GM18520 (cell line): ENCODE measurements around the gene ENAM.

Experiments used
- ATAC-seq: cut with Tn5 transposase; IDR thresholded peaks from one replicate; pipeline ENCODE4 v1.9.1; 2021; ENCODE audit not compliant: unreplicated experiment

The ENAM gene, protein sequence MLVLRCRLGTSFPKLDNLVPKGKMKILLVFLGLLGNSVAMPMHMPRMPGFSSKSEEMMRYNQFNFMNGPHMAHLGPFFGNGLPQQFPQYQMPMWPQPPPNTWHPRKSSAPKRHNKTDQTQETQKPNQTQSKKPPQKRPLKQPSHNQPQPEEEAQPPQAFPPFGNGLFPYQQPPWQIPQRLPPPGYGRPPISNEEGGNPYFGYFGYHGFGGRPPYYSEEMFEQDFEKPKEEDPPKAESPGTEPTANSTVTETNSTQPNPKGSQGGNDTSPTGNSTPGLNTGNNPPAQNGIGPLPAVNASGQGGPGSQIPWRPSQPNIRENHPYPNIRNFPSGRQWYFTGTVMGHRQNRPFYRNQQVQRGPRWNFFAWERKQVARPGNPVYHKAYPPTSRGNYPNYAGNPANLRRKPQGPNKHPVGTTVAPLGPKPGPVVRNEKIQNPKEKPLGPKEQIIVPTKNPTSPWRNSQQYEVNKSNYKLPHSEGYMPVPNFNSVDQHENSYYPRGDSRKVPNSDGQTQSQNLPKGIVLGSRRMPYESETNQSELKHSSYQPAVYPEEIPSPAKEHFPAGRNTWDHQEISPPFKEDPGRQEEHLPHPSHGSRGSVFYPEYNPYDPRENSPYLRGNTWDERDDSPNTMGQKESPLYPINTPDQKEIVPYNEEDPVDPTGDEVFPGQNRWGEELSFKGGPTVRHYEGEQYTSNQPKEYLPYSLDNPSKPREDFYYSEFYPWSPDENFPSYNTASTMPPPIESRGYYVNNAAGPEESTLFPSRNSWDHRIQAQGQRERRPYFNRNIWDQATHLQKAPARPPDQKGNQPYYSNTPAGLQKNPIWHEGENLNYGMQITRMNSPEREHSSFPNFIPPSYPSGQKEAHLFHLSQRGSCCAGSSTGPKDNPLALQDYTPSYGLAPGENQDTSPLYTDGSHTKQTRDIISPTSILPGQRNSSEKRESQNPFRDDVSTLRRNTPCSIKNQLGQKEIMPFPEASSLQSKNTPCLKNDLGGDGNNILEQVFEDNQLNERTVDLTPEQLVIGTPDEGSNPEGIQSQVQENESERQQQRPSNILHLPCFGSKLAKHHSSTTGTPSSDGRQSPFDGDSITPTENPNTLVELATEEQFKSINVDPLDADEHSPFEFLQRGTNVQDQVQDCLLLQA

GRCh38 chr4:70628444-70628843, at the start of gene ENAM:
Gene ENAM (plus strand): TSS chr4:70628744. CDS start chr4:70629501, 757 bp downstream.
- no peak for ATAC-seq

- ATAC-seq: no peak
Observed at GRCh38 chr4:70581980-70582379, 46.6 kb upstream of the ENAM start.

GRCh38 chr4:70583952-70584834, 44.4 kb upstream of the ENAM start:
- ATAC-seq: no peak

GRCh38 chr4:70586841-70587240, 41.7 kb upstream of the ENAM start:
- ATAC-seq: no peak

GRCh38 chr4:70589785-70590184, 38.8 kb upstream of the ENAM start:
- ATAC-seq: peak; percentile 95

- no peak for ATAC-seq
Observed at GRCh38 chr4:70591955-70592582, 36.5 kb upstream of the ENAM start, which contains the start of gene AMBN. Gene AMBN (plus strand): TSS chr4:70592256. CDS start chr4:70592359, 103 bp downstream.

GRCh38 chr4:70594196-70594595, 34.3 kb upstream of the ENAM start:
- ATAC-seq: no peak

GRCh38 chr4:70600305-70600704, 28.2 kb upstream of the ENAM start:
- no peak for ATAC-seq

- ATAC-seq: no peak
Observed at GRCh38 chr4:70600977-70601376, 27.6 kb upstream of the ENAM start.

- ATAC-seq: peak; percentile 95
Observed at GRCh38 chr4:70601422-70602039, 27.0 kb upstream of the ENAM start.

DNA sequence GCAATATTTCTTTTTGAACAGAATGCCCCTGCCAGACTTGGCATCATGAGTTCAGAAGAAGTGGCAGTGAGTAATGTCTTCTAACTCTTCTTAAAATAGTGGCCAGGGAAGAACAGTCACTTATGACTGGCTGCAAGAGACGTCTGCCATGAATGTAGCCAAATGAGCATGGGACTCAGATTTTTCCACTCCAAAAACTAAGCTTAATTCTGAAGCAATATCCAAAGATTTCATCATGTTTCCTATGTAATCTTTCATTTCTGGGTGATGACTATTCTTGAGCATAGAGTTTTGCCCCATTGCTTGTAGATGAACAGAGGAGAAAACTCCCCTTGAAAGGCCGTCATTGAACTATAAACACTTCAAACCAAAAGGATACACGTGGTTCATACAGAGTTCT, 24.7 kb upstream of the ENAM start:
- ATAC-seq: no peak

DNA sequence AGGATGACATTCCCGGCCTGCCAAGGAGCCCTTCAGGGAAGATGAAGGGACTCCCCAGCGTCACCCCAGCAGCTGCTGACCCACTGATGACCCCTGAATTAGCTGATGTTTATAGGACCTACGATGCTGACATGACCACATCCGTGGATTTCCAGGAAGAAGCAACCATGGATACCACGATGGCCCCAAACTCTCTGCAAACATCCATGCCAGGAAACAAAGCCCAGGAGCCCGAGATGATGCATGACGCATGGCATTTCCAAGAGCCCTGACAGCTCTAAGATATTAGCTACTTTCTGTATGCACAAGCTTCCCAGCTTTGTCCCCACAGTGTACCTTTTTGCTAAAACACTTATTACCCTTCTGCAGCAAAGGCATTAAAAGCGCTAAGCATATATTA, 22.1 kb upstream of the ENAM start:
- ATAC-seq: no peak

DNA sequence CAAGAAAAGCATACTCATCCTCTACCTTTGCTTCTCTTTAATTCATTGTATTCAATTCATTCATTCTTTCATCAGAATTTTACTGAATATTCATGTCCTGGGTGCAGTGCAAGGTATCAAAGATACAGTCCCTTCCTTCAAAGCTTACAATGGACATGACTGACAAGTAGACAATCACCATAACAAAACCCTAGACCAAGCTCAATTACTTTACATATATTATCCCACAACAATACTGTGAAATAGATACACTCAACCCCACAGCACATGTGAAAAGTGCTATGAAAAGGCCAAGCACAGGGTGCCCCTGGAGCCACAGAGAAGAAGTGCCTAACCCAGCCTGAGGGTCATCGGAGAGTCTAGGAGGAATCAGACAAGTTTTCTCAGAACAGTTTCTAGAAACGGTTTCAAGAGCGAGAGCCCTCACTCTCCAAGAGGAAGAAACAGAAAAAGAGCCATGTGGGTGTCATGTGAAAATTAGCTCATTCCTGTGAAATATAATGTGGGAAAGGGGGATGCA, 21.1 kb upstream of the ENAM start:
- ATAC-seq: no peak

DNA sequence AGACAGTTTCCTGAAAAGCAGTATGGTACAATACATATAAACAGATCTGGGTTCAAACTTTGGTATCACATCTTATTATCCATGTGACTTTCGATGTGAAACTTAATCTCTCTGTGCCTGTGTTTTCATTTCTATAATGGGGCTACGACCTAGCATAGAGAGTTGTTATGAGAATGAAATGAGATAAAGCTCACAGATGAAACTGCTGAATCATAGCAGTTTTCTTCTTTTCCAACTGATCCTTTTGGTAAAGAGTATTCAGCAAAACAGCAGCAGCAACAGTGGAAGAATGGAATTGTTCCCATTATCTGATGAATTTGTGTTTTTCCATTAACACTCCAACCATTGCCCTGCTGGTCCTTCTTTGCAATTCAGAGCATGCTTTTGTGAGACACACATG, 20.2 kb upstream of the ENAM start:
- ATAC-seq: no peak

DNA sequence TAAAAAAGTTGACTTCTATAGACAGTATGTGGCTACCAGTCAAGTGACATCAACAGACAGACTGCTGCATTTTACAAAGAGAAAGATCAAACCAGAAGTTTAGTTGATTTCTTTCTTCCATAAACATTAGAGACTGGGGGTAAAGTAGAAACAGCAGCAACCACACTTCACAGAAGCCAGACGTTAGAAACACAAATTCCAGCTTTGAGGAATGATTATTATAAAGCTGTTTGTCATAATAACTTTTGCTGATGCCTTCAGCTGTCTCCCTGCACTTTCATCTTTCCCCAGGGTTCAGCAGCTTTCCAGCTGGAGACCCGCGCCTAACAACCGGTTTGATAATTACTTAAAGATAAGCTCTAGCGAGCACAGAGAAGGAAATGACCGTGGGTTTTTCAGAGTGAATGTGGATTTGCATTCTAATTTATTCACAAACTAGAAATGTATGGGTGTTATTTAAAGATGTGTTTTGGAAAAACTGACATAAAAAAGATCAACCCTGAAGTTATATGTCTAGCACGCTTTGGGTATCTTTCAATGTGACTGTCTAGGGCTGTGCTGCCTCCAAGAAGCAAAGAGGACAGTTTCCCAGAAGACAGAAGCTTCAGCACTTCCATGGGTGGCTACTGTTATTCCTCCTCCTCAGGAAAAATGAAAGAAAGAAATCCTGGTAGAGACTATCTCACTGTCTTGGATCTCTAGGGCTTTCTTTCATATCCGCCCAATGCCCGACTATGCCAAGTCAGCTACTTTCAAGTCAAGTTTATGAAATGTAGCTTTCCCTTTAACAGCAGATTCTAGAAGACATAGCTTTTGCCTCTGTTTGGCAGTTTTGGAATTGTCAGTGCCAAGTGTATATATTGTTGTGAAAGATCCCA, 15.0 kb upstream of the ENAM start:
- peak; percentile 60 for ATAC-seq

DNA sequence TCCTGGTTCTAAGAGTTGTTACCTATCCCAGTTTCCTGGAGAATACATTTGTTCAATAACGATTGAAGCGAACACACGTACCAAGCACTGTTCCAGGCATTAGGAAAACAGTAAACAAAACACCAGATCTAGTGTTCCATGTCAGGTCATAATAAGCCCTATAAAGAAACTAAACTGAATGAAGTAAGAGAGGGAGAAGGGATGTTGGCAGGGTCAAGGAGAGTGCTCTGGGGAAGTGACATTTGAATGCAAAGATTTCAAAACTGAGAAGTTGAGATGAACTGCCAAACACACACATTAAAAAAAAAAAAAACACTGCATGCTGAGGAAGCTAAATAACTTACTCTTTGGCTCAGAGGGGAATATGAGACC, 14.4 kb upstream of the ENAM start:
- ATAC-seq: no peak

DNA sequence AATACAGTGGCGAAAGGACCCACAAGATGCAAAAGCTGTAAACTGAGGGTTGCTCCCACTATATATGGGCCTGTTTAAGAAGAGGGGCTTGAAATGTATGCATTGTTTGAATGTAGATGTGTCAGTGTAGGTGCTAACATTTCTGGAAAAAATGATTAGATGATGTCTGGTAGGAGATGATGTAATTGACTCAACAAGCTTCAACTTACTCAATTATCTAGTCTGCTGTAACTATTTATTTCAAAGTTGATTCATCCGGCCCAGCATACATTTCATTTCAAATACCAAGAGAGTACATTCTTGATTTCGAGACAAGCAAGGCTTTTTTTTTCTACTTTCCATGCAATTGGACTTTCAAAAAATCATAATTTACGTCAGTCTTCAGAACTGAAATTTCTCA, 9.3 kb upstream of the ENAM start:
- ATAC-seq: no peak

DNA sequence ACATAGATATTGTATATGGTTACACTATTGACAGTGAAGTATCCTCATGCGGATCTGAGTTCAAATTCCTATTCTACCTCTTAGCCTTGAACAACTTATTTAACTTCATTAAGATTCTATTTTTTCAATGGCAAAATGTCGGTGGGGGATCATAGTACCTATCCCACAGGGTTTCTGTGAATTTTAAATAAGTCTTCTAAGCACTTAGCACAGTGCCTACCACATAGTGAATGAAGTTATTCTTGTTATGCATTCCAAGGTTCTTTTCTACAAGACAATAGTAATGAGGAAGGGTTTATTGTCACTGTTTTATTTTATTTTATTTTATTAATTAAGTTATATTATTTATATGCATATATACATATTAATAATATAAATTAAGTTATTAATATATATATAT, 8.8 kb upstream of the ENAM start:
- ATAC-seq: no peak
